GM18498 (cell line): ENCODE results near the gene ZNF808.
"Not testable (repeated sequence)": the region's sequence is repeated elsewhere in the genome, so short reads cannot be mapped to it uniquely, and the experiment has no call there.

Source experiments
- ATAC-seq: cut with Tn5 transposase; IDR thresholded peaks from one replicate; pipeline ENCODE4 v1.9.1; 2021; ENCODE audit warnings: mild to moderate bottlenecking, moderate library complexity; ENCODE audit not compliant: unreplicated experiment

Gene ZNF808

GRCh38 chr19:52535771-52536447, 8.4 kb downstream of the ZNF808 start:
- ATAC-seq: peak; percentile 93

GRCh38 chr19:52536448-52536800, 9.0 kb downstream of the ZNF808 start:
- peak; percentile 18 for ATAC-seq

GRCh38 chr19:52538815-52539214, 11.3 kb downstream of the ZNF808 start:
- ATAC-seq: not testable (repeated sequence)

- not testable (repeated sequence) for ATAC-seq
These were observed 13.7 kb downstream of the ZNF808 start for GRCh38 chr19:52541176-52541575.

GRCh38 chr19:52541608-52542007, 14.1 kb downstream of the ZNF808 start:
- no peak for ATAC-seq

GRCh38 chr19:52542541-52542940, 15.1 kb downstream of the ZNF808 start:
- not testable (repeated sequence) for ATAC-seq

GRCh38 chr19:52542984-52543664, 15.7 kb downstream of the ZNF808 start:
- no peak for ATAC-seq

- ATAC-seq: no peak
These were observed 26.9 kb downstream of the ZNF808 start for GRCh38 chr19:52554216-52554971.

- no peak for ATAC-seq
These were observed 29.9 kb downstream of the ZNF808 start for GRCh38 chr19:52557231-52557995.

- ATAC-seq: not testable (repeated sequence)
These were observed 31.4 kb downstream of the ZNF808 start for GRCh38 chr19:52558732-52559445.

- not testable (repeated sequence) for ATAC-seq
These were observed 34.1 kb downstream of the ZNF808 start for GRCh38 chr19:52561611-52562010.

- no peak for ATAC-seq
These were observed 38.7 kb downstream of the ZNF808 start for GRCh38 chr19:52566121-52566520.

- no peak for ATAC-seq
These were observed 39.1 kb downstream of the ZNF808 start for GRCh38 chr19:52566588-52566987.

- no peak for ATAC-seq
These were observed 40.5 kb downstream of the ZNF808 start for GRCh38 chr19:52567921-52568320.

GRCh38 chr19:52569638-52569999, 42.2 kb downstream of the ZNF808 start:
- ATAC-seq: not testable (repeated sequence)

- peak; percentile 97 for ATAC-seq
These were observed 42.8 kb downstream of the ZNF808 start, which contains the start of gene ZNF701 for GRCh38 chr19:52570000-52570861. ZNF701 (plus strand) TSS chr19:52570287; CDS start chr19:52574148, 3,861 bp downstream.

- ATAC-seq: no peak
These were observed 57.4 kb downstream of the ZNF808 start for GRCh38 chr19:52584736-52585440.

- ATAC-seq: no peak
These were observed 58.1 kb downstream of the ZNF808 start for GRCh38 chr19:52585604-52586003.

GRCh38 chr19:52590728-52591127, 63.3 kb downstream of the ZNF808 start:
- no peak for ATAC-seq
